Muscle of back (tissue), 11 donors: ENCODE data around the gene GNA15. TPM values are rescaled to one million over a fixed set of nuclear protein-coding genes. Genes with fewer than 3 reads are reported as not detected.
"Not testable (repeated sequence)": the region's sequence is repeated elsewhere in the genome, so short reads cannot be mapped to it uniquely, and the experiment has no call there.

Source experiments
- DNase-seq, 3 donors: peaks; one replicate each; pipeline versions ENCODE4 v3.0.0 to v3.0.0-alpha.2; 2013
- polyA plus RNA-seq, 10 donors: library from polyadenylated mRNA; unstranded; fragments of 120-200 nt; gene quantifications; one replicate each; pipeline ENCODE4 v1.2.1, GENCODE V29; 2013; ENCODE audit not compliant: insufficient read length in 10 of 10

Gene GNA15
- polyA plus RNA-seq, 10 donors = 1.4 to 3.3 (median 1.8) TPM

DNA sequence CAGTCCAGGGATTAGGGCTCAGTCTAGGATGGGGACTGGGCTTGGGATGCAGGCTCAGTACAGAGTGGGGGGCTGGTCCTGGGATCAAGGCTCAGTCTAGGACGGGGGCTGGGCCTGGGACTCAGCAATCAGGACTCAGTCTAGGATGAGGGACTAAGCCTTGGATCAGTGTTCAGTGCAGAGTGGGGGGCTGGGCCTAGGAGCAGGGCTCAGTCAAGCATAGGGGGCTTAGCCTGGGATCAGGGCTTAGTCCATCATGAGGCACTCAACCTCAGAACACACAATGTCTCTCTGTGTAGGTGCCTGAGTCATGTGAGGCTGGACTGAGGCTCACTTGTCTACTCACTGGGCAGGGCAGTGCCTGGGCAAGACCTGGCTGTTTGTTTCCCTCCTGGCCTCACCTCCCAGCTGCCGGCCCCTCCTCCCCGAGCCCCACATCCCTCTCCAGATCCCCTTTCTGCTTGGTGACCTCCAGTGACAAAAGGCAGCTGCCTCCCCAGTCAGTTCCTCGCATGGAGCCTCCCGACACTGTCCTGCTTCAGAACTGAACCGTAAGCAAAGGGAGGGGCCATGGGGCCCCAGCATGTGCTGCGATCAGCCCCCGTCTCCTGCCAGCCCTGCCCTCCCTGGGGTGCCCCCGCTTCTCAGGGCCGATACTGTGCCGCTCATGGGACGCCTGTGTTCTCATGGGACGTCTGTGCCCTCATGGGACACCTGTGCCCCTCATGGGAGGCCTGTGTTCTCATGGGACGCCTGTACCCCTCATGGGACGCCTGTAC, 36.2 kb downstream of the GNA15 start:
- peak in 1 of 3 donors; percentile 64 for DNase-seq

DNA sequence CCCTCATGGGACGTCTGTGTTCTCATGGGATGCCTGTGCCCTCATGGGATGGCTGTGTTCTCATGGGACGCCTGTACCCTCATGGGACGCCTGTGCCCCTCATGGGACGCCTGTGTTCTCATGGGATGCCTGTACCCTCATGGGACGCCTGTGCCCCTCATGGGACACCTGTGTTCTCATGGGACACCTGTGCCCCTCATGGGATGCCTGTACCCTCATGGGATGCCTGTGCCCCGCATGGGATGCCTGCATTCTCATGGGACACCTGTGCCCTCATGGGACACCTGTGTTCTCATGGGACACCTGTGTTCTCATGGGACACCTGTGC, 36.8 kb downstream of the GNA15 start:
- DNase-seq = not testable (repeated sequence)

- DNase-seq = peak in 1 of 3 donors; percentile 26
Measured at GRCh38 chr19:3175781-3176714, 40.2 kb downstream of the GNA15 start.

DNA sequence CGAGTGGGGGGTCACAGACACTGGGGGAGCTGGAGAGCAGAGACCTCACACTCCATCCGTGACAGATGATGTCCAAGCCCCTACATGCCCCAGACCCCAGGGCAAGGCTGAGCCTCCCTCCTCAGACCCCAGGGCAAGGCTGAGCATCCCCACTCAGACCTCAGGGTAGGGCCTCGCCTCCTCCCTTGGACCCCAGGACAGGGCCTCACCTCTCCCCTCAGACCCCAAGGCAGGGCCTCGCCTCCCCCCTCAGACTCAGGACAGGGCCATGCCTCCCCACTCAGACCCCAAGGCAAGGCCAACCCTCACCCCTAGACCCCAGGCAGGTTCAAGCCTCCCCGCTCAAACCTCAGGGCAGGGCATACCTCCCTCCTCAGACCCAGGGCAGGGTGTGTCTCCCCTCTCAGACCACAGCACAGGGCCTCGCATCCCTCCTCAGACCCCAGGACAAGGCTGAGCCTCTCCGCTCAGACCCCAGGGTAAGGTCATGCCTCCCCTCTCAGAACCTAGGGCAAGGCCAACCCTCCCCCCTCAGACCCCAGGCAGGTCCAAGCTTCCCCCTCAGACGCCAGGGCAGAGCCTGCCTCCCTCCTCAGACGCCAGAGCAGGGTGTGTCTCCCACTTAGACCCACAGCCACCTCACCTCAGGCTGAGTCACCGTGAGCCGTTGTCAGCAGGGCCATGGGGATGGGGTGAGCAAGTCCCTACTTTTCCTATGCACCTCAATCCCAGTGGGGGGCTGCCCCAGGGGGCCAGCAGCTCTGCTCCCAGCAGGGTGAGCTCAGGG, 41.1 kb downstream of the GNA15 start:
- DNase-seq = no peak

DNA sequence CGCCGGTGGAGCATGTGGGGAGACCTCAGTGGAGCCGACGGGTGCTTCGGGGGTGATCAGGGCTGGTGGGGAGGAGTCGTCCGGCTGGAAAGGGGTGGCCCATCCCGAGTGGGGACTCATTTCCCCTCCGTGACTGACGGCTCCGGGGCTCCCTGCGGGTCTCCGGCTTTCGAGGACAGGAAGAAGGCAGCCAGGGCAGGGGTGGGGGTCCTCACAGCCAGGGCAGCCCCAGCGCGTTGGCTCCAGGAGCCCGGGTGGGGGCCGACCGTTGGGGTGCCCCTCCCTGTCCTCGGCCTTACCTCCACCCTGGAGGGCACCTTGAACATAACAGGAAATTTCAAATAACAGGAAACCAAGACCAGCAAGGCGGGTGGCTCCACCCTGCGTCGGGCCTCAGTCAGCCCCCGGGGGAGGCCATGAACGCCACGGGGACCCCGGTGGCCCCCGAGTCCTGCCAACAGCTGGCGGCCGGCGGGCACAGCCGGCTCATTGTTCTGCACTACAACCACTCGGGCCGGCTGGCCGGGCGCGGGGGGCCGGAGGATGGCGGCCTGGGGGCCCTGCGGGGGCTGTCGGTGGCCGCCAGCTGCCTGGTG, 42.6 kb downstream of the GNA15 start, which contains the start of gene S1PR4:
TSS of gene S1PR4 (plus strand) at position 393 of the 596 bp plus-strand sequence. CDS start at position 417, 24 bp downstream.
- DNase-seq = no peak

- no peak for DNase-seq
Measured at GRCh38 chr19:3178973-3179738, 43.3 kb downstream of the GNA15 start.

DNA sequence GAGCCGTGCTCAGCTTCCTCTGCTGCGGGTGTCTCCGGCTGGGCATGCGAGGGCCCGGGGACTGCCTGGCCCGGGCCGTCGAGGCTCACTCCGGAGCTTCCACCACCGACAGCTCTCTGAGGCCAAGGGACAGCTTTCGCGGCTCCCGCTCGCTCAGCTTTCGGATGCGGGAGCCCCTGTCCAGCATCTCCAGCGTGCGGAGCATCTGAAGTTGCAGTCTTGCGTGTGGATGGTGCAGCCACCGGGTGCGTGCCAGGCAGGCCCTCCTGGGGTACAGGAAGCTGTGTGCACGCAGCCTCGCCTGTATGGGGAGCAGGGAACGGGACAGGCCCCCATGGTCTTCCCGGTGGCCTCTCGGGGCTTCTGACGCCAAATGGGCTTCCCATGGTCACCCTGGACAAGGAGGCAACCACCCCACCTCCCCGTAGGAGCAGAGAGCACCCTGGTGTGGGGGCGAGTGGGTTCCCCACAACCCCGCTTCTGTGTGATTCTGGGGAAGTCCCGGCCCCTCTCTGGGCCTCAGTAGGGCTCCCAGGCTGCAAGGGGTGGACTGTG, 44.0 kb downstream of the GNA15 start:
- no peak for DNase-seq

- no peak for DNase-seq
Measured at GRCh38 chr19:3183721-3184641, 48.1 kb downstream of the GNA15 start.

GRCh38 chr19:3184847-3185460, 49.1 kb downstream of the GNA15 start:
- DNase-seq = no peak

GRCh38 chr19:3185461-3186159, 49.8 kb downstream of the GNA15 start, which contains the start of gene NCLN:
Gene NCLN (plus strand): TSS chr19:3185930. CDS start chr19:3186031, 101 bp downstream.
- DNase-seq = peak; percentile 95 to 99 (median 97)

GRCh38 chr19:3186160-3186688, 50.4 kb downstream of the GNA15 start:
- DNase-seq = no peak

- no peak for DNase-seq
Measured at GRCh38 chr19:3186891-3187661, 51.2 kb downstream of the GNA15 start.

- no peak for DNase-seq
Measured at GRCh38 chr19:3187662-3188511, 52.1 kb downstream of the GNA15 start.

- DNase-seq = no peak
Measured at GRCh38 chr19:3188627-3189596, 53.1 kb downstream of the GNA15 start.
